ENCODE measurements around the gene ZNF865.

The ZNF865 gene

DNA sequence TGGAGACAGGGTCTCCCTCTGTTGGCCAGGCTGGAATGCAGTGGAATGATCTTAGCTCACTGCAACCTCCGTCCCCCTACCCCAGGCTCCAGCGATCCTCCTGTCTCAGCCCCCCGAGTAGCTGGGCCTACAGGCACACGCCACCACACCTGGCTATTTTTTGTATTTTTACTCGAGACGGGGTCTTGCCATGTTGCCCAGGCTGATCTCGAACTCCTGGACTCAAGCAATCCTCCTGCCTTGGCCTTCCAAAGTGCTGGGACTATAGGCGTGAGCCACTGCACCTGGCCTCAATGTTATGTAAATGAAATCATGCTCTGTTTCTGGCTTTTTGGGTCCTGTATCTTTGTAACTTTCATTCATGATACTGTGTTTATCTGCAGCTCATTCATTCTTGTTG, 16.7 kb upstream of the ZNF865 start:
- no peak for DNase-seq

DNA sequence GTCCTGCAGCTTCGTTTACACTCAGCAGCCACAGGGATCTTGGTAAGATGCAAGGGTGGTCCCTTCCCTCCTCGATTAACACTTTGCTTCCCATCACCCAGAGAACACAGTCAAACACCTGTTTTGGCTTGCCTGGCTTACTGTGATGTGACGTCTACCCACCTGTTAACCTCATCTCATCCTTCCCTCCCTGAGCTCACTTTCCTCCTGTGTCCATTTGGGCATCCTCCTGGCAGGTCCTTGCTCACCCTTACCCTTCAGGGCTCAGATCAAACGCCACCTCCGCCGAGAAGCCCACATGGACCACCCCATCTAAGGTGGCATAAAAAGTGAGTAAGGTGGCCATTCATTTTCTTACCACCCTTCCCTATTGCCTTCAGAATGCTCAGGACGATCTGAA, 15.3 kb upstream of the ZNF865 start:
- no peak for DNase-seq

DNA sequence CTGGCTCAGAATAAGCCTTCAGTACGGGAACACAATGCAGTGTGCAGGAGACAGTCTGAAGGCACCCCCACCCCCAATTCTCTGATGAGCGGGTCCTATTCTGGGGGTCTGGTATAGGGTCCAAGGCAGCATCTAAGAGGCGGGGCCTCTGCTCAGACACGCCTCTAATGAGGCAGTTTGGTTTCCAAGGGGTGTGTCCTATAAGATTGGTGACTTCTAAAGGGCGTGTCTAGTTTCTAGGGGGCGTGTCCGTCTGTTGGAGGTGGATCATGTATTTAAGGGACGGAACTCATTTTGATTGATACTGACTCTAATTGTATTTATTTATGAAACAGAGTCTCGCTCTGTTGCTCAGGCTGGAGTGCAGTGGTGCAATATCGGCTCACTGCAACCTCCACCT, 14.8 kb upstream of the ZNF865 start:
- no peak for DNase-seq

DNA sequence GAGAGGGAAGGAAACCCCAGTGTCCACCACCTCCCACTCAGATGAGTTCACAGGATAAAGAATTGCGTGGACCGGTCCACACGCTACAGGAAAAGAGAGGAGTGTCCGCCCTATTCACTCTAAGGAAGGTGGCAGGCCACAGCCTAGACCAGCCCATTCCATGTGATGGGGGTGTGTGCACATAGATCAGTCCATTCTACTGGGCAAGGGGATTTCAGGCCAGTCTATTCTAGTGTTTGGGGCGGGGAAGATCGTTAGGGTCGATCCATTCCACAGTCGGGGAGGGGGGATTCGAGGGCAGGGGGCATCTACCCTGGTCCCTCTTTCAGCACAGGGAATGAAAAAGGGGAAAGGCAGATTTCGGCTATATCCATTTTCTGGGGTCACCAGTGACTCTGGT, 13.9 kb upstream of the ZNF865 start:
- no peak for DNase-seq

DNA sequence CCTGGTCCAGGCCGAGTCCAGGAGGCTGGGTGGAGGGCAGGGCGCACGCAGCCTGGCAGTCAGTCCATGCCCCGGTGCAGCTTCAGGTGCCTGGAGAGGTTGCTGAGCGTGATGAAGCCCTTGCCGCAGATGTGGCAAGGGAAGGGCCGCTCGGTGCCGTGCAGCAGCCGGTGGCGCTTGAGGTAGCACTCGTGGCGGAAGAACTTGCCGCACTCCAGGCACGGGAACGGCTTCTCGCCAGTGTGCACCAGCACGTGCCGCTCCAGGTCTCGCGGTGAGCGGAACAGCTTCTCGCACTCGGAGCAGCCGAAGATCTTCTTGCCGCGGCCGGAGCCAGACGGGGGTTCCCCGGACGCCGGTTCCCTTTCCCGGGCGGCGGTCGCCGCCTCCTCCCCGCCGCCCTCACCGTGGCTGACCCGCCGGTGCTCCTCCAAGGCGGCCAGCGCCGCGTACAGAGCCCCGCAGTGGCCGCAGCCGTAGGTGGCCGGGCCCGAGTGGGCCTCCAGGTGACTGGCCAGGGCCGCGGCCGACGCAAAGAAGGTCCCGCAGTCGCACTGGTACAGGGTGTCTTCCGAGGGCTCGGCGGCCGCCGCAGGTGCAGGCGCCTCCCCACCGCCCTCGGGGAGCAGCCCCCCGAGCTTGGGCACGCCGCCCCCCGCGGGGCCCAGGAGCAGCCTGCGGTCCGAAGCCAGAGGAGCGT, 12.9 kb upstream of the ZNF865 start:
- no peak for DNase-seq

DNA sequence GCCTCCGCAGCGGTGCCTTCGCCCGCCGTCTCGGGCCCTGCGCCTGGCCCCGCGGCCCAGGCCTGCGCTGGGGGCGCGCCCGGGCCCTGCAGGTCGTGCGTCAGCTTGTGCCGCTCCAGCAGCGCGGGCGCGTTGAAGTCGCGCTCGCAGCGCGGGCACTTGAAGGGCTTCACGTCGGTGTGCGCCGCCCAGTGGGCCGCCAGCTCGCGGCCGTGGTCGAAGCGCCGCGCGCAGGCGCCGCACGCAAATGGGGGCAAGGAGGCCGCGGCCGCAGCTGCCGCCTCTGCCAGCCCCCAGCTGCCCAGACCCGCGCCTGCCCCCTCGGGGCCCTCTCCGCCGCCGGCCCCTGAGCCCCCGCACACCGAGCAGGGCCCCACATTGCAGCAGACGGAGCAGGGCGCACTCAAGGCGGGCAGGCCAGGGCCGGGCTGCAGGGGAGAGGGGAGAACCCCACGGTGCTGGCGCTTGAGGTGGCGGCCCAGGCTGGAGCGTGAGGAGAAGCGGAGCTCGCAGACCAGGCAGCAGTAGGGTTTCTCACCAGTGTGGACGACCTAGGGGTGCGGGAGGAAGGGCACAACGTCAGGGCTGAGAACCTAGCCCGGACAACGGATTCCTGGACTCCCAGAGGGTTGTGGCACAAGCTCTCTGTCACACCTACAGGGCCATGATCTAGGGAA, 12.2 kb upstream of the ZNF865 start:
- DNase-seq: no peak

DNA sequence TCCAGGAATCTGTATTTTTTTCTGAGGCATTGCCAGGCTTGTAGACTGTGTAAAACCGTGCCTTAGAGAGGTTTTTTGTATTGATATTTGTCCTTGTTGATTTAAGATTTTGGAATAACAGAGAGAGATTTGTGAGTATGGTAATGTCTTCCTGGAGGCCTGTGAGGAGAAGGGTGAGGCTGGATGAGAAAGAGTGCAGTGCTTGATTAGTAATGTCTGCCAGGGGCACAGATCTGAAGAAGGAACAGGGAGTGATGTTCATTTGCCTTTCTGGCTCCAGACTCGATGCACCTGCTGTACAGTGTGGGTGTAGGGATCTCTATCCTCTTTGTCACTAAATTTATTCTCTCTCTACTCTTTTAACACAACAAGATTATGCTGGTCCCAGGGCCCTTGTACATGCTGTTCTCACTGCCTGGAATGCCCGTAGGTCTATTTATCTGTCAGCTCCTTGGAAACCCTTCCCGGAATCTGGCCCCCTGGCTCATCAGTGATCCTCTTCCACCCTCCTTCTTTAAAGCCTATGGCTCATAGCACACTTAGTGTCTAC, 10.4 kb upstream of the ZNF865 start:
- DNase-seq: no peak

DNA sequence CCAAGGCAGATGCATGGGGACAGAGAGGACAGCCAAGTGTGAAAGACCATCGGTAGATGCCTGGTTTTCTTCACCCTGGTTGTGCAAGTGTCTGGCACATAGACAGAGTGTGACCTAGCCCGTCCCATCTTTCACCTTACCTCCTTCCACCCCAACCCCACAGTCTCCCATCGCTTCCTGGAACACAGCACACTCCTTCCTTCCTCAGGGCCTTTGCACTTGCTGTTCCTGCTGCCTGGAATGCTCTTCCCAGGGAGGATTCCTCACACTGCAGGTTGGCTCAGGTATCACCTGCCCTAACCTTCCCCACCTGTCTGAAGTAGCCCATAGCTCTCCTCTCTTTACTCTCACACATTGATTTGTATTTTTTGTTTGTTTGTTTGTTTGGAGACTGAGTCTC, 9.1 kb upstream of the ZNF865 start:
- DNase-seq: no peak

DNA sequence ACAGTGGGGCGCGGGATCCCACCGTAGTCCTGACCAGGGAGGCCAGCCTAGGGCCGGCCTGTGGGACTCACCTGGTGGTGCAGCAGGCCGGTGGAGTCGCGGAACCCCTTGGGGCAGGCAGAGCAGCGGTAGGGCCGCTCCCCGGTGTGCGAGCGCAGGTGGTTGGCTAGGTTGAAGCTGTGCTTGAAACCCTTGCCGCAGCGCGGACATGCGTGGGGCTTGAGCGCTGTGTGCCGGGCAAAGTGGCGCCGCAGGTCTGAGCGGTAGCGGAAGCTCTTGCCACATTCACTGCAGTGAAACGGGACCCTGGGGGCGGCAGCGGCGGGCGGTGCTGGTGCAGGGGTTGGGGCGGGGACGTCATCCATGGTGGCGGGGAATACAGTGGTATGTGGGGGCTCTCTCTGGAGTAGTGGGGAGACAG, 7.9 kb upstream of the ZNF865 start:
- DNase-seq: no peak

DNA sequence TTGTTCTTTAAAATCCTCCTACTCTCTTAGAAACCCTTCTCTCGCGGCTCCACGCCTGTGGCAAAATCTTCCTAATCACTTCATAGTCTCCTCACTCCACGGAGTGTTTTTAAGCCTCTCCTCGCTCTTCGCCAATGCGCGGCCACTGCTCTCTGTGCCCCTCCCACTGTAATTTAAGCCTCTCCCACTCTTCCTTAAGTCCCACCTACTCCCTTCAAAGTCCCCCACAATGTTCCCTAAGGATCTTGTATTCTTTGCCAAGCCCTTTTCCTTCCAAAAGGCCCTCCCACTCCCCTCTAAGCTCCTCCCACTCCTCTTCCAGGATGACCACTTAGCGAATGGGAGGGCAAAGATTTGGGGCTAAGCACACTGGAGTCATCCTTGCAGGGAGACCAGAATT, 7.4 kb upstream of the ZNF865 start:
- no peak for DNase-seq

DNA sequence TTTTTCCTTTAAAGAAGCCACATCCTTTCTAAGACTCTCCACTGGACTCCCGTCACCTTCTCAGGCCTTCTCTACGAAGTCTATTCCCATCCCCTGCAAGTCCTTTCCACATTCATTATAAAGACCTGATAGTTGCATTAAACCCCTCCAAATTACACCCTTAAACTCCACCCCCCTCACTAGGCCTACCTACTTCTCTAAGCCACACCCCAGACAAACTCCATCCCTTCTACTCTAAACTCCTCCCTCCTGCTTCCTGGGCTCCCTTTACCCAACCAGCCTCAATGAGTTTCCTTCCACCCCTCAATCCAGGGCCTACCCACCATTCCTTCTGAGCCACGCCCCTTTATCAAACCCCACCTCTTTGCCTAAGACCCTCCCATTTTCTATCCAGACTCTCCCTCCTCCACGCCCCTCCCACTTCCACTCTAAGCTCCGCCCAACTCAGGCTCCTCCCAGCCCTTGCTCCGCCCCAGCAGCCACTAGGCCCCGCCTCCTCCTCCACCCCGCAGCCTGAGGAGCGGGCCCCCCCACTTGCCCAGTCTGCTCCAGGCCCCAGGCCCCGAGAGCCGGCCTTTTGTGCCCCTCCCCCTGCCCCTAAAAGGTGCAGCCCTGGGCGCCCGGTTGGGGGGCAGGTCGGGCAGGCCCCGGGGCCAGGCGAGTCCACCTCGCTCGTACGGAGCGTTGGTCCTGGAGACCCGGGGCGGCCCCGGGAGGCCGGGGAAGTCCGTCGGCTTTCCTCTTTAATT, 6.6 kb upstream of the ZNF865 start:
- DNase-seq: peak; percentile 88

DNA sequence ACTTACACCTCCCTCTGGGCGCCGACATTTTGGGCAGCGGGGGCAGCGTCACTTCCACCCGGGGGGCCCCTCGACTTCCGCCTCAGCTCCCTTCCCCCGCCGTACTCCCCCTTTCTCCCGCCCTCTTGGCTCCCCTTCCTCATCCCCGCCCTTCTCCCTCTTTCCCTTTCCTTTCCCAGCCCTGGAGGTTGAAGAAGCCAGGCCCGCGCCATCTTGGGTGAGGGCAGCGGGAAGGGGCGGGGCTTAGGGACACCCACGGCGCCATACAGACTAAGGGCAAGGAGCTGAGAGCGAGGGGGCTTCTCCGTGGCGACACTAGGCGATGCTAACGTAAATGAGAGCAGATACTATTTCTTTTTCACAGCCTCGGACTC, 6.0 kb upstream of the ZNF865 start, which contains the start of gene FIZ1:
Gene FIZ1 (minus strand): TSS at position 50 of the 374 bp plus-strand sequence. CDS start 1,652 bp downstream, outside the sequence.
- DNase-seq: peak; percentile 95

DNA sequence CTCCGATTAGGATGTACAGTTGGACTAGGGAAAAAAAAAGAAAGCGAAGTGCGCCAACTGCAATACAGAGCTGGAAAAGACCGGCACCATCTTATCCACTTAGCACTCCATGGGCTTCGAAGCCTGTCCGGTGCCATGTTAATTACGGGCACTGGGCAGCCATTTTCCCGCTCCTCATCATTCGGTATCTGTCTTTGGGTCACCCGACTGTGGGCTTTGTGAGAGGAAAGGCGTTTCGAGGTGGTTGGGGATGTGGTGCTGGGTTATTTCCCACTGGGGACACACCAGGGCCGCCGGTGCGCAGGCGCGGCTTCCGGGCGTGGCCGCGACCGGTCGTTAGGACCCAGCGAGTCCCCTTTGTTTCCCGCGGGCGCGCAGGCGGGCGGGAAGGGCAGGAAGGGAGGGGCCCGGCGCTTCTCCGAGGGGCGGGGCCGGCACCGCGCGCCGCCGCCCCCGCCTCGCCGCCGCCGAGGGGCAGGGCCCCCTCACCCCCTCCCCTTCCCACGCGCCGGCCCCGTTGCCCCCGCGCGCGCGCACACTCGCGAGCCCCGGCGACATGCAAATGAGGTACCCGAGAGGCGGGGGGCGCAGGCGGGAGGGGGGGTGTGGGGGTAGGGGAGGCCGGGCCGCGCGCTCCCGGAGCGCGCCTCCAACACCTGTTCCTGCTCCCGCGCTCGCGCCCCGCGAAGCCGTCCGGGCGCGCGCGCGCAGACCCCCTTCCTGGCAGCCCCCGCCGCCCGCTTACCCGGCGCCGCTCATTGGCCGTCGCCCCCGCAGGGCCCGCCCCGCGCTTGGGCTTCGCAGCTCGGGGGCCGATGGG, 5.4 kb upstream of the ZNF865 start, which contains the start of gene ZNF524:
Gene ZNF524 (plus strand): TSS at position 447 of the 820 bp plus-strand sequence. CDS start 1,825 bp downstream, outside the sequence.
- peak; percentile 81 for DNase-seq

DNA sequence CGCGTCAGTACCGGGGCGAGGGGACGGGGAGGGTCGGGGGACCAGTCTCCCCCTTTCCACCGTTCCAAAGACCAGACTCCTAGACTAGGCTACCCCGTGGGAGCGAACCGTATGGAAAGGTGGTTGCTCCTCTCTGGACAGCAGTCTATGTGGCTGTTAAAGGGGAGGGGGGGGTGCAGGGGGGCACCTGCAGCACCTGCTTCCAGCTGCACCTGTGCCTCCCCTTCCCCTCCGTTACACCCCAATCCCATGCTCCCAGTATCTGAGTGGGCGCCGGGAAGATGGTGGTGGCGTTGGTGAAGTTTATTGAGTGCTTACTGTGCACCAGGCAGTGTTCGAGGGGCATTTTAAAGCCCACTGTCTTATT, 4.8 kb upstream of the ZNF865 start:
- no peak for DNase-seq

DNA sequence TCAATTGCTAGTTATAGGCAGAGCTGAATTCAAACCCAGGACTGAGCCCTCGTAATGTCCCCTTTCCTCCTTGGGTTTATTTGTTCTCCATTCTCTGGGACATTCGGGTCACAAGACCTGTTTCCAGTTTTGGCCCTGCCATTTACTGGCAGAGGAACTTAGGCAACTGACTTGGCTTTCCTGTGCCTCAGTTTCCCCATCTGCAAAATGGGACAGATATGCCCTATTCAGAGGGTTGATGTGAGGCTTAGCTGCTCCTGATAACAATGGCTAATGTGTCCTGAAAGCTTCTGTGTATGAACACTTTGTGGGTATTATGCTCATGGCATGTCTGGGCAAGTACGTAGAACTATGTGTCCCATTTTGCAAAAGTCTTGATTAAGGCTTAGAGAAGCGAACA, 4.4 kb upstream of the ZNF865 start:
- DNase-seq: no peak

DNA sequence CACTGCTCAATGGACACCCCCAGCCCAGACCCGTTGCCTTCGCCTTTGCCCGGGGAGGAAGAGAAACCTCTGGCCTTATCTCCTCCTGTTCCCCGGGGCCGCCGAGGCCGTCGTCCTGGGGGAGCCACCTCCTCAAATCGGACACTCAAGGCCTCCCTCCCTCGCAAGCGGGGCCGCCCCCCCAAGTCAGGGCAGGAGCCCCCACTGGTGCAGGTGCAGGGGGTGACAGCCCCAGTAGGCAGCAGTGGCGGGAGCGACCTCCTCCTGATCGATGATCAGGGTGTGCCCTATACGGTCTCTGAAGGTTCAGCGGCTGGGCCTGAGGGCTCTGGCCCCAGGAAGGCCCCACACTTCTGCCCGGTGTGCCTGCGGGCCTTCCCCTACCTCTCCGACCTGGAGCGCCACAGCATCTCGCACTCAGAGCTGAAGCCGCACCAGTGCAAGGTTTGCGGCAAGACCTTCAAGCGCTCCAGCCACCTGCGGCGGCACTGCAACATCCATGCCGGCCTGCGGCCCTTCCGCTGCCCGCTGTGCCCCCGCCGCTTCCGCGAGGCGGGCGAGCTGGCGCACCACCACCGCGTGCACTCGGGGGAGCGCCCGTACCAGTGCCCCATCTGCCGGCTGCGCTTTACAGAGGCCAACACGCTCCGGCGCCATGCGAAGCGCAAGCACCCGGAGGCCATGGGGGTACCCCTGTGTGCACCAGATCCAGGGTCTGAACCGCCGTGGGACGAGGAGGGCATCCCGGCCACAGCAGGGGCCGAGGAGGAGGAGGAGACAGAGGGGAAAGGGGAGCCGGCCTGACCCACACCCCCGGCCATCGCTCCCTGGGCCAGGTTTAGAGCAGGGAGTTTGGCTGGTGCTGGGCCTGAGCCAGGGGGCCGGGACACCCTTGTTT, 3.1 kb upstream of the ZNF865 start:
- no peak for DNase-seq

DNA sequence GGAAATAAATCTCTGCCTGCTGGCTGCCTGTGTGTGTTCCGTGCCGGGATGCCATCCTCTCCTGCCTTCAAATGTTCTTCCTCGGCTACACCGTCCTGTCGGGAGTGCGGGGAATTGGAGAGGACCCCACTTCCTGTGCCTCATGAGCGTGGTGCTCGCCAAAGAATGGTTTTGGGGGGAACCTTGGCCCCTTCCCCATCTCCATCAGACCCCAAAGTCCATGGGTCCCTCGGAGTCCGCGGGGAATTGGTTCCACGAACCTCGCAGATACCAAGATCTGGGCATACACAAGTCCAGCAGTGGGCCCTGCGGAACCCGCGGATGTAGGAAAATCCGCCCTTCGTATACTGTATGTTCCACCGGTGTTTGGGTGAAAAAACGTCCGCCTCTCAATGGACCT, 2.3 kb upstream of the ZNF865 start:
- no peak for DNase-seq

DNA sequence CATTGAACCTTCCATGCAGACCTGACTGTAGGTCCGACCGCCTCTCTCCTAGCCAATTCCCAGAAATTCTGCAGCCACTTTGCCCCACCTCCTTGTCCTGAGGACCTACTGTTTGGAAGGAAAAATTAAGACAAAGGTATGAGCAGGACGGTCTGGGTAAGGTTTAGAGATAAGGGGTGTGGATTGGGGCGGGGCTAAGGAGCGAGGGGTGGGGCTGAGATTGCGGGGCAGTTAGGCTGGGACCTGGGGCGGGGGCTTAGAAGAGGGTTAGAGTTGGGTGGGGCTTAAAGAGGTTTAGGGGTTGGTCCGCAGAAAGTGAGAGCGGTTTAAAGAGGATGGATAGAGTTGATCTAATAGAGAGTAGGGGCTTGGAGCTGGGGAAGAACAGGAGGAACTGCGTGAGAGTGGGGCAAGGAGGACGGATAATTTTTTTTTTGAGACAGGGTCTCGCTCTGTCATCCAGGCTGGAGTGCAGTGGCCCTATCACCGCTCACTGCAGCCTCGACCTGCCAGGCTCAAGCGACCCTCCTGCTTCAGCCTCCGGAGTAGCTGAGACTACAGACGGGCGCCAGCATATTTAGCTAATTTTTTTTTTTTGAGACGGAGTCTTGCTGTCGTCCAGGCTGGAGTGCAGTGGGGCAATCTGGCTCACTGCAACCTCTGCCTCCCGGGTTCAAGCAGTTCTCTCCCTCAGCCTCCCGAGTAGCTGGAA, 1.7 kb upstream of the ZNF865 start:
- DNase-seq: no peak

DNA sequence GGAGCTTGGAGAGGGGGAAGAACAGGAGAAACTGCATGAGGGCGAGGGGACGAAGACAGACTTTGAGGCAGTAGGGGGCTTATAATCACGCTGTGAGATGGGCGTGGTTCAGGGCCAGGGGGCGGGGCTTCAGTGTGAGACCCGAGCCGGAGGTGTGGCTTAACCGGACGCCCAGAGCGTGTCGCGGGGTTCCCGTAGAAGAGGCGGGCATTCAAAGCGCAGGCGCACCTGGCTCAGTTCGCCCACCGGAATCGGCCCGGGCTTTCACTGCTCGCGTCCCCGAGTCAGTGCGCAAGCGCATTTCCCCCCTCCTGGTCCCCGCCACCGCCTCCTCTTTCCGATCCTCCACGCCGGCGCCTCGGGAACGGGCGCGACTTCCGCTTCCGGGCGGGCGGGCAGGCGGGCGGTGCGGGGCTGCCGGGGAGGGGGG, 225 bp upstream of the ZNF865 start:
- DNase-seq: peak; percentile 99

DNA sequence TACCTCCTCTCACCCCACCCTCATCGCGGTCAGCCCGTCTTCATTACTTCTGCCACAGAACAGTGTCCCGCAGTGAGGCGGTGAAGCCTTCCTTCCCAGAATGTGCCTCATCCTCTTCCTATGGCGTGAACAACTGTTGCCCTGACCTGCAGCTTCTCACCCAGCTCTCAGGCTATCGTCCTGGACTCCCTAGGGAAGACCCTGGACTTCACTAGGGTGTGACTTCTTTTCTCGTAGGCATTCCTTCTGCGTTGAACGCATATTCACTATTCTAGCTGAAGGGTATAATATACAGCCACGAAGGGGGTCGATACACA, 982 bp downstream of the ZNF865 start:
- no peak for DNase-seq

DNA sequence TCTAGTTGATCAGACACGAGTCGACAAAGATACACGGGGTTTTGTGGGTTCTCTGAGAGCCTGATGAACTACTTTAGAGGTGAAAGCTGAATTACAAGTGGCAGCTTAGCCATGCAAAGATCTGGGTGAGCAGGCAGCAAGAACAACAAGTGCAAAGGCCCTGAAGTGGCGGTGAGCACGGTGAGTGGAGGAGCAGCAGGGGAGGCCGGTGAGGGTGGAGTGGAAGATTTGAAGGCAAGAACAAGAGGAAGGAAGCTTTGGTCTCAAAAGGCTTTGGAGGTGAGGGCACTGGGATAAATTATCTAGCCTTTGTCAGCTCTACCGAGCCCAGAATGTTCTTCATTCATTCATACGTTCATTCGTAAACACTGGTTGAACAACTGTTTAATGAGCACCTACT, 1.4 kb downstream of the ZNF865 start:
- DNase-seq: no peak
